Stimulated activated CD4-positive, alpha-beta T cell treated with anti-CD3 and anti-CD28 coated beads, Interleukin-4, amount 100 ng/mL, for 24 hours (primary cell): ENCODE results near the gene ATP11A.

Source experiments
- DNase-seq: peaks from one replicate; pipeline ENCODE4 v3.0.0-alpha.2; 2020

The ATP11A gene

DNA sequence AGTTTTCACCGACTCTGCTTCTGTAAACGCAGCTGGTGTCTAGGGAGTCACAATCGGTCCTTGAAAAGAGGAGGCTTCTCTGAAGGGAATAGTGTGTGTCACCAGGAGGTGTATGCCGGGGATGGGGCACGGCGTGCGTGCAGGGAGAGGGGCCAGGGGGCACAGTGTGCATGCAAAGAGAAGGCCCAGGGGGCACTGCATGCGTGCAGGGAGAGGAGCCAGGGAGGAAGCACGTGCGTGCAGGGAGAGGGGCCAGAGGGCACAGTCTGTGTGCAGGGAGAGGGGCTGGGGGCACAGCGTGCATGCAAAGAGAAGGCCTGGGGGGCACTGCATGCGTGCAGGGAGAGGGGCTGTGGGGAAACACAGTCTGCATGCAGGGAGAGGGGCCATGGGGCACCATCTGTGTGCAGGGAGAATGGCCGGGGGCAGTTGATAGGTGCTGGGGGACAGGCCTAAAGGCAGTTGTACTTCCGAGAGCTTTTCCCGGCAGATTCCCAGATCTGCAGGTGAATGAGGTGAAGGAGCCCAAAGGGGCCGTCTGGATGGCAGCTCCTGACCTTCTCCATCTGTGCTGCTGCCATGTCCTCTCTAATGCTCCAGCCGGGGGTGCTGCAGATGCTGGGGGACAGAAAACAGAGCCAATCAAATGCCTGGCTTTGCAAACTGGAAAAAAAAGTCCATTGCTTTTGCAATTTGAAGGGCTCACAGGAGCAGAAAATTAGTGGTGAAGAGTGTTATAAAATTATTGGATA, 36.4 kb downstream of the ATP11A start:
- no peak for DNase-seq

DNA sequence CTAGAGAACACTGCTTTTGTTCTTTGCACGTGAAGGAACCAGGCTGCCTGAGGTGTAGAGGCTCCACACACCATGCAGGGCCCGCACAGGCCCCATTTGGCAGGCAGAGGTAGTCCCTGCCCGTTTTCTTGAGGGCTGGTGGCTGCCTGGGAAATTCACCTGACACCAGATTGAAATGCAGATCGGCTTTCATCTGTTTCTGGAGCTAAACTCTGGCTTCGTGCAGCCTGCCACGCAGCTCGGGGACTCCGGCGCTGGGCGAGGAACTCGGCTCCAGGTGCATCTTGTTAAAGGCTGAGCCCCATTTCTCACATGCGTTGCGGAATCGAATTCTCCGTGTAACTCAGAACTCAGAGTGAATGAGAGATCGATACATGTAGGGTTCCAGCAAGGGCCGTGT, 37.7 kb downstream of the ATP11A start:
- no peak for DNase-seq

GRCh38 chr13:112728375-112729126, 38.7 kb downstream of the ATP11A start:
- no peak for DNase-seq

DNA sequence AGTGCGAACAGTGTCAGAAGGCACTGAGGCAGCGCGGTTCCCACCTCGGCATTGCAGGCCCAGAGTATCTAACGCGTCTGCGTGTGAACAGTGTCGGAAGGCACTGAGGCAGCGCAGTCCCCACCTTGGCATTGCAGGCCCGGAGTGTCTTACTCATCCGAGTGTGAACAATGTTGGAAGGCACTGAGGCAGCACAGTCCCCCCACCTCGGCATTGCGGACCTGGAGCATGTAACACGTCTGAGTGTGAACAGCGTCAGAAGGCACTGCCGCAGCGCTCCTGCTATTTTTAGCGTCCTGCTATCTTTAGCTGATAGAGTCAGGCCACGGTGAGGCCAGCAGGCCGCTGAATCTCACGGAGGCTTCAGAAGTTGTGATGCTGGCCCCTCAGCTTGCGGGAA, 39.6 kb downstream of the ATP11A start:
- no peak for DNase-seq

DNA sequence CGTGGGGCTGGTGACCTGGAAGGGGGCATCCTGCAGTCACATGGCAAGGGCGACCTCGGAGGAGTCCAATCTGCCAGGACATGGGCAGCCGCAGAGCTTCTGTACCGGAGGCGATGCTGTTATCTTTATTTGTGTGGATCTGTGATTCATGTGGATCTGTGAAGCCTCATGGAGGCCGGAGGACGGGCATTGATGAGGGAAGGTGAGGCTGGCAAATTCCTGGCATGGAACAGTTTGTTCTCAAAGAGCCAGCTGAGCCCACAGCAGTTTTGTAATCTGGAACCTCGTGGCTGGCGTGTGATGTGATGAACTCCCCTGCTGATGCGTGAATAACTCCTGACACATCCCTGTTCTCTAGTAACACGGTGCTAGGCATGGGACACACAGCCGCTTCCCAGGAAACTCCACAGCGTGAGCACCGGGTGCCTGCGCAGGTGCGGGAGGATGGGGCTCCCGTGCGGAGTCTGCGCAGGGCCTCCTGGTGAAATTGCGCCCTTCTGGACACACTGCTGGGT, 40.4 kb downstream of the ATP11A start:
- no peak for DNase-seq

DNA sequence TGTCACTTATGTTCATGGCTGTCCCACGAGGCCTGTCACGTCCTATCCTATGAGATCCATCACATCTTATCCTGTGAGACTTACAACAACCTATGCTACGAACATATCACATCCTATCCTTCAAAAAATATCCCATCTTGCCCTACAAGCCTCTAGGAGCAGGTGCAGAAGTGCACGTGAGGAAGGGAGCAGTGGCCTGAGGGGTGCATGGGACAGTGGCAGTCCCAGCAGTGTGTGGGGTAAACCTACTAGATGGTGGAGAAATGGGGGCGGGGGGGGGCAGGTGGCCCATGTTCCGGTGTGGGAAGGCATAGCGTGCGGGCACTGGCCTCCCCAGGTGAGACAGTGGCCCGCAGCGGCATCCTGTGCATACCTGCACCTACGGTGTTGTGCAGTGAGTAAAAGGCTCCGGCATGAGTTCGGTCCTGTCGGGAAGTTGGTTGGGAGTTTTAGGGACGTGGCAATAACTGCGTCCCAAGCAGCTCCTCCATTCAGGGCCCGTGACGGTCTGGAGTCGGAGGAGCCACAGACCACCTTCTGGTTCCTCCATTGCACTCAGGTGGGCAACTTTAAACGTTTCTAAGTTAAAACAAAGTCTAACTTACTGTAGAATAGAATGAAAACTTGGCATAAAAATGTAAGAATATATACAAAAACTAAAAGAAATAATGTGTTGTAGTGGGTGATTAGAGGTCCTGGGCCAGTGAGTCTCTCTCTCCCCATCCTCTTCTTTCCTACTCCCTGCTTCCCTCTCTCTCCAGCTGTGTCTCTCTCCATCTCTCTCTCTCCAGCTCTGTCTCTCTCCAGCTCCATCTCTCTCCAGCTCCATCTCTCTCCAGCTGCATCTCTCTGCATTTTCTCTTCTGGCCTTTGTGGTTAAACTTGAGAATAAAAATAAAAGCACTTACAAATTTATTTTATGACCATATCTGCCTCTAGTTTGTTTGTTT, 42.1 kb downstream of the ATP11A start:
- no peak for DNase-seq

- DNase-seq = no peak
Observed at GRCh38 chr13:112732679-112733078, 42.8 kb downstream of the ATP11A start.

GRCh38 chr13:112733112-112733511, 43.3 kb downstream of the ATP11A start:
- no peak for DNase-seq

DNA sequence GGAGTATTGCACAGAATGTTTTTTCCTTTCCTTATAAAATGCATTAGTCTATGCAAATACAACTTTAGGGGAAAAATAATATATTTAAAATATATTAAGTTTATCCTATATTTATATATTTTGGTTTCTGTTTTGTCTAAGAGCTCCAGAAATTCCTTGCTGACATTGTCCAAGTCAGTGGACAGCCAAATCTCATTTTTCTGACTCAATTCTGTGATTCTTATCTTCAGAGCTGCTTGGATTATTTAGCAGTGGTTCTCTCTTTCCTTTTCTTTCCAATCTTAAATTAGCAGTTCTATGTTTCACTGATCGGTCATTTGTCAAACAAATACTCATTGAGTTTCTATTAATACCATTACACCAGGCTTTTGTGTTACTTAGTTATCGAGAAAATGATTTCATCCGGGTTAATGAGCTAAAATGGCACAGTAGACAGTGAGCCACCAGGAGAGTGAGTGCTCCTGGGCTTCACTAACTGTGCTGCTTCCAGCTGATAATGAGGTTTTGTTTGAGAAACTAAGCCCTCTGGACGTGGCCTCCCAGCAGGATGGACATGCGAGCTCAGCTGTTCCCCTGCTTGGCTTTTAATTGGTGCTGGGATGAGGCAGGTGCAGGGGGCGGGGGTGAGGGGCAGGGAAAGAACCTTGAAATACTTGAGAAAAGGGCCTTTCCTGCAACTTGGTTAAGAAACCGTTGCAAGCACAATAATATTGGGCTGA, 44.0 kb downstream of the ATP11A start:
- no peak for DNase-seq

DNA sequence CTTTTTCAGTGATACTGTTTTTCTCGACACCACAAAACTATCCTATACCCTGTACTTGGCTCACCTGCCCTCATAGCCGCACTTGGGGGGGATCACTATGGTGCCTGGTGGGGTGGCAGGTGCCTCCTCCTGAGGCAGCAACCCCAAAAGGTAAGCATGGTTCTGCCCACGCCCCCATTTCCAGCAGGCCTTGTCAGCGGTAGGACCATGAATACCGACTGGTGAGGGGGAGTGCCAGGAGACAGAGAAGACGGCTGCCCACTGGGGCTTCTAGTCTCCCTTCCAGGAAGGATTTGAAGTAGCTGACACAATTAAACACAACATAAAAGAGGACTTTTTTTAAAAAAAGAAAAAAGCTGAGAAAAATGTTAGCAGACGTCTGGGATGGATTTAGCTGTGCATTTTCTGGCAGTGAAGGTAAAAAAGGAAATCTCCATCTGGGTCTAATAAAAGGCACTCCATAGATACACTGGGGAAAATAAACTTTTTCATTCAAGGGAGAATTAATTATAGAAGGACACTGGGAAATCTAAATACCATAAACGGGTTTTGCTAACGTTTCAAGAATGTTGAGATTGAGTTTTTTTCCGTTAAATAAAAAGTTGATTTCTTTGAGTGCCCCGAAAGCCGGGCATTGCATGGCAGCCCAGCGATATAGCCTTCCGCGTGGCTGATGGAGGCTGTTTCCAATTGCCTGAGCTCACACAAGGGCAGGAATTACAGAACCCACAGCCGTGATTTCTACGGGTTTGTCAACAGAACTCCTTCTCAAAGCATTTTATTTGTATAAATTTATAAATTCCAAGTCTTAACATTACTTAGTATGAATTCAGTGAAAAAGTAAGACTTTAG, 45.1 kb downstream of the ATP11A start:
- DNase-seq = no peak

DNA sequence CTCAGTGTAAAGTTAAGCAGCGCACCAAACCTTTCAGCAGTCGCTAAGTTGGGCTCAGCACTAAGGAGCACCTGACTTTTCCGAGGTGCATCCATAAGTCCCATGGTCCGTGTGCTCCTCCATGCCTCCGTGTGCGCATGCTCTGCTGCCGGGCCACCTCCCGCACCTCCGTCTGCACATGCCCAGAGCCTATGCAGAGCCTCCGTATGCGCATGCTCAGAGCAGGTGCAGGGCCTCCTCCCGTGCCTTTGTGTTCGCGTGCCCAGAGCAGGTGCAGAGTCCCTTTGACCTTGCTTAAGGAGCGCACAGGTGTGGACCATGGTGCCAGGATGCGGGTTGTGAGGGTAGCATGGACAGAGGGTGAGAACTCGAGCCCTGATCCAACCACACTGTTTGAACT, 46.0 kb downstream of the ATP11A start:
- DNase-seq = no peak

- DNase-seq = no peak
Observed at GRCh38 chr13:112737294-112737693, 47.5 kb downstream of the ATP11A start.

DNA sequence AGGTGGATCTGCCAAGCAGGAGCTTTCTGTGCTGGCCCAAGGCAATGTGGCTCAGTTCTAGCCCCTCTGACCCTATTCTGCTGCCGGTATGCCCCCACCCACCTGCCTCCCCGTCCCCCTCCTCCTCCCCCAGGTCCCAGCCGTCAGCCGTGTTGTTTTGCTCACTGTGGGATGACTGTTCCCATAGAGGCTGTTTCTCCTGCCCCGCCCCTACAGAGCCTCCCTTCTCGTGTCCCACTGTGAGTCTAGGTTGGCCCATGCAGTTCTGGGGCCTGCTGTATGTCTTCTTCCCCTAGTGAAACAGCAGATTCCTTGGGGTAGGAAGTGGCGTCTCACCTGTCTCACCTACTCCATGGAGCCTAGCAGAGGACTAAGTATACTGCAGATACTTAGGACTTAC, 48.8 kb downstream of the ATP11A start:
- DNase-seq = no peak

GRCh38 chr13:112740502-112741131, 50.8 kb downstream of the ATP11A start:
- DNase-seq = no peak

DNA sequence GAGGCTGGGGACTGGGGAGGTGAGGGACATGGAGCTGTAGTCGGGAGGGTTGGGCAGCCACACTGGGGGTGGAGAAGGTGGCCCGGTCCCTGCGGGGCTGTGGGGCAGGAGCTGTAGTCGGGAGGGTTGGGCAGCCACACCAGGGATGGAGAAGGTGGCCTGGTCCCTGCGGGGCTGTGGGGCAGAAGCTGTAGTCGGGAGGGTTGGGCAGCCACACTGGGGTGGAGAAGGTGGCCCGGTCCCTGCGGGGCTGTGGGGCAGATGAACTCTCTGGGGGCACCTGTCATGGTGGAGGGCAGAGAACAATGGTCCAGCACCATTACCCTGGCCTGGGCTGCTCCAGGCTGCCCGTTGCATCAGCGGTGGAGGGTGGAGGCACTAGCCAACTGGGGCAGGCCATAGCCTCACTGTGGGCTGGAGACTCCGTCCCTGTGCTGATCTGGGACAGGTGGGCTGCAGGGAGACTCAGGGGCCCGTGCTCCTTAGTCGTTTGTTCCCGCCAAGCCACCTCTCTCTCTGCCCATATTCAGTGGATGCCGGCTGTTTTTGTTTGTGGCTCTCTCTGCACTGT, 51.4 kb downstream of the ATP11A start:
- no peak for DNase-seq

DNA sequence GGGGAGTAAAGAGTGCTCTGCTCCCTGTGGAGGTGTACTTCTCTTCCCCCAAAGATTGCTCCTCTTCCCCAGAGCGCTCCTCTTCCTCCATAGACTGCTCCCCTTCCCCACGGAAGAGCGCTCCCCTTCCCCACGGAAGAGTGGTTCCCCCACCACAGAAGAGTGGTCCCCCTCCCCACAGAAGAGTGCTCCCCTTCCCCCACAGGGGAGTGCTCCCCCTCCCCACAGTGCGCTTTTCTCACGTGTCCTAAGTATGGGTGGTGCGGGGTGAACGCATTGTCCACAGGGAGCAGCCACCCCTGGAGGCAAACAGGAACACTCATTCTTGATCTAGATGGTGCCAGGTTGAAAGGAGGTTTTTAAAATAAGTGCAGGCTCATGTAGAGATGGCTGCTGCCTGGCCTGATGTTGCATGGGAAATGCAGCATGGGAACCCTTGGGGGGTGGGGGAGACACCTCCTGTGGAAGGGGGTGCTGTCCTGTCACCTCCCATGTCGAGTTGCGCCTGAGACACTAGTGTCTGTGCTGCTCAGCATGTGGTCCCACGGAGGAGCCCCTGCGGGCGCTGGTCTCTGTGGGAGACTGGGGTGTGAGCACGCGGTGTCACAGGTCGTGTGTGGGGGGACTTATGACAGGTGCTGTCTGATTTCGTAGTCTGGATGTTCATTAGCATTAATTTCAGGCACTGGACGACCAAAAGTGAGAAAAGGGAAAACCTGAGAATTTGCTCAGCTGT, 52.2 kb downstream of the ATP11A start:
- DNase-seq = no peak

- DNase-seq = no peak
Observed at GRCh38 chr13:112742583-112742982, 52.7 kb downstream of the ATP11A start.

DNA sequence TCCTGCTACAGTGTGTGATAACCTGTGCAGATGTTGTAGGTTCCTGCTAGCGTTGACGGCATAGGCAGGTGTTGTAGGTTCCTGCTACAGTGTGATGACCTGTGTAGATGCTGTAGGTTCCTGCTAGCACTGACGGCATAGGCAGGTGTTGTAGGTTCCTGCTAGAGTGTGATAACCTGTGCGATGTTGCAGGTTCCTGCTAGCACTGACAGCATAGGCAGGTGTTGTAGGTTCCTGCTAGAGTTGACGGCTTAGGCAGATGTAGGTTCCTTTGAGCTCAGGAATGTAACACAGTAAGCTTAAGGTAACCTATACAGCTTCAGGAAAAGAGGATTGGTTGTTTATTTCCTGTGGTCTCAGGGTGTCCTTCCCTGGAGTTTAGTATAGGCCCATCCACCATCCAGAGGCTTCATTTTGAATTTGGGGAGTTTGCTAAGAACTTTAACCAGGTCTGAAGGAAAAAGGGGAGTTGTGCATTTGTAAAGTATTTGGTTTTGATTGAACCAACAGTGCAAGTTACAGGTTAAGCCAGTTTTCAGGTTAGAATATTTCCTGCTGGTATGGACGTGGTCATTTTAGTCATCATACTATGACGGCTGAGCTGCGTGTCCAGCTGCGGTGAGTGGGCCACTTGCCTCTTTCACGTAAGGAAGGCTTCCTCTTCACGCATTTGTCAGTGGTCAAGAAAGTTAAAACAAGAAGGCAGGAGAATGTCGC, 53.8 kb downstream of the ATP11A start:
- DNase-seq = no peak
